Suprapubic skin (tissue), 4 donors: ENCODE results near the gene SRRM2. TPM values are rescaled to one million over a fixed set of nuclear protein-coding genes. Genes with fewer than 3 reads are reported as not detected.

Source experiments
- DNase-seq, 2 donors: peaks; one replicate each; pipeline ENCODE4 v3.0.0-alpha.2; 2019; ENCODE audit warnings: low spot score in 2 of 2
- H3K27ac ChIP-seq: fragments of 200-600 bp; sonication (generic); one replicate; pipeline ENCODE4 v1.5.1; 2019
- H3K27me3 ChIP-seq: fragments of 200-600 bp; sonication (generic); one replicate; pipeline ENCODE4 v1.5.1; 2019
- H3K36me3 ChIP-seq: fragments of 200-600 bp; sonication (generic); one replicate; pipeline ENCODE4 v1.5.1; 2019
- H3K4me1 ChIP-seq: fragments of 200-600 bp; sonication (generic); one replicate; pipeline ENCODE4 v1.5.1; 2019
- H3K4me3 ChIP-seq: fragments of 200-600 bp; sonication (generic); one replicate; pipeline ENCODE4 v1.5.1; 2019; ENCODE audit warnings: mild to moderate bottlenecking
- H3K9me3 ChIP-seq: fragments of 200-600 bp; sonication (generic); one replicate; pipeline ENCODE4 v1.5.1; 2019
- EP300 ChIP-seq: sonication (generic); formaldehyde crosslinking; IDR thresholded peaks from one replicate; pipeline ENCODE4 v1.6.1; 2017; ENCODE audit warnings: antibody characterized with exemption
- POLR2A ChIP-seq, 2 donors: fragments of 450-650 bp; IDR thresholded peaks; one replicate each; pipeline ENCODE4 v1.6.1; 2017; ENCODE audit warnings: antibody characterized with exemption in 2 of 2, mild to moderate bottlenecking in 2 of 2, moderate library complexity in 2 of 2
- POLR2AphosphoS5 ChIP-seq, 3 donors: sonication (generic); formaldehyde crosslinking; IDR thresholded peaks; one replicate each; pipeline ENCODE4 v1.6.1; 2017; ENCODE audit warnings: antibody characterized with exemption in 3 of 3
- WGBS: methylation state at CpG from one replicate; pipeline ENCODE4 v1.1.5; 2018; 5-methylcytosine and 5-hydroxymethylcytosine counted together
- total RNA-seq, 4 donors: library from RNA; depleted of rRNA; stranded (reverse); fragments of >200 nt; gene quantifications; one replicate each; pipeline ENCODE4 v1.1.0, GENCODE V29; 2016
- TF ChIP-seq, protein P1 (sequence below), 2 donors: fragments of 200-600 bp in 1 of 2; fragments of 450-650 bp in 1 of 2; sonication (generic) in 1 of 2; IDR thresholded peaks; one replicate each; pipeline ENCODE4 v1.5.1; 2016 to 2019; ENCODE audit warnings: antibody characterized with exemption in 2 of 2, mild to moderate bottlenecking in 1 of 2, moderate library complexity in 1 of 2

The SRRM2 gene
- total RNA-seq, 4 donors from 2014 or later = 484 to 1,595 (median 654) TPM

DNA sequence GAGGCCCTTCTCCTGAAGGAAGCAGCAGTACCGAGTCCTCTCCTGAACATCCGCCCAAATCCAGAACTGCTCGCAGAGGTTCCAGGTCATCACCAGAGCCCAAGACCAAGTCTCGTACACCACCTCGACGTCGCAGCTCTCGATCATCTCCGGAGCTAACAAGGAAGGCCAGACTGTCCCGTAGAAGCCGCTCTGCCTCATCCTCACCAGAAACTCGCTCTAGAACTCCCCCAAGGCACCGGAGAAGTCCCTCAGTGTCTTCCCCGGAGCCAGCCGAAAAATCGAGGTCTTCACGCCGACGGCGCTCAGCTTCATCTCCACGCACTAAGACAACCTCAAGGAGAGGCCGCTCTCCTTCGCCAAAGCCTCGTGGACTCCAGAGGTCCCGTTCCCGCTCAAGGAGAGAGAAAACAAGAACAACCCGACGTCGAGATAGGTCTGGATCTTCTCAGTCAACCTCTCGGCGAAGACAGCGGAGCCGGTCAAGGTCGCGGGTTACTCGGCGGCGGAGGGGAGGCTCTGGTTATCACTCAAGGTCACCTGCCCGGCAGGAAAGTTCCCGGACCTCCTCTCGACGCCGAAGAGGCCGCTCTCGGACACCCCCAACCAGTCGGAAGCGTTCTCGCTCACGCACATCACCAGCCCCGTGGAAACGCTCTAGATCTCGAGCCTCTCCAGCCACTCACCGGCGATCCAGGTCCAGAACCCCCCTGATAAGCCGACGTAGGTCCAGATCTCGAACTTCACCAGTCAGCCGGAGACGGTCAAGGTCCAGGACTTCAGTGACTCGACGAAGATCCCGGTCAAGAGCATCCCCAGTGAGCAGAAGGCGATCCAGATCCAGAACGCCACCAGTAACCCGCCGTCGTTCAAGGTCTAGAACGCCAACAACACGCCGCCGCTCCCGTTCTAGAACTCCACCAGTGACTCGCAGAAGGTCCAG, 13.3 kb downstream of the SRRM2 start:
- no peaks in the 10 kb centered on the region for H3K27me3 ChIP-seq
- no peak overlapping the region for H3K4me3 ChIP-seq
- no peaks in the 10 kb centered on the region for H3K9me3 ChIP-seq
- peaks cover 35% of the 10 kb centered on the region for H3K4me1 ChIP-seq
- 98% methylated on average over 61 of the region's 73 CpGs for WGBS
- H3K36me3 ChIP-seq = peaks cover 99% of the 10 kb centered on the region
- no peak for TF ChIP-seq POLR2A (IDR thresholded peaks at IDR 0.05)
- no peak for TF ChIP-seq POLR2AphosphoS5 (IDR thresholded peaks at IDR 0.05)
- TF ChIP-seq EP300 = no peak
- TF ChIP-seq, protein P1, sequence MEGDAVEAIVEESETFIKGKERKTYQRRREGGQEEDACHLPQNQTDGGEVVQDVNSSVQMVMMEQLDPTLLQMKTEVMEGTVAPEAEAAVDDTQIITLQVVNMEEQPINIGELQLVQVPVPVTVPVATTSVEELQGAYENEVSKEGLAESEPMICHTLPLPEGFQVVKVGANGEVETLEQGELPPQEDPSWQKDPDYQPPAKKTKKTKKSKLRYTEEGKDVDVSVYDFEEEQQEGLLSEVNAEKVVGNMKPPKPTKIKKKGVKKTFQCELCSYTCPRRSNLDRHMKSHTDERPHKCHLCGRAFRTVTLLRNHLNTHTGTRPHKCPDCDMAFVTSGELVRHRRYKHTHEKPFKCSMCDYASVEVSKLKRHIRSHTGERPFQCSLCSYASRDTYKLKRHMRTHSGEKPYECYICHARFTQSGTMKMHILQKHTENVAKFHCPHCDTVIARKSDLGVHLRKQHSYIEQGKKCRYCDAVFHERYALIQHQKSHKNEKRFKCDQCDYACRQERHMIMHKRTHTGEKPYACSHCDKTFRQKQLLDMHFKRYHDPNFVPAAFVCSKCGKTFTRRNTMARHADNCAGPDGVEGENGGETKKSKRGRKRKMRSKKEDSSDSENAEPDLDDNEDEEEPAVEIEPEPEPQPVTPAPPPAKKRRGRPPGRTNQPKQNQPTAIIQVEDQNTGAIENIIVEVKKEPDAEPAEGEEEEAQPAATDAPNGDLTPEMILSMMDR (IDR thresholded peaks at IDR 0.05) = no peak
- no peak for DNase-seq
- H3K27ac ChIP-seq = no peak overlapping the region

DNA sequence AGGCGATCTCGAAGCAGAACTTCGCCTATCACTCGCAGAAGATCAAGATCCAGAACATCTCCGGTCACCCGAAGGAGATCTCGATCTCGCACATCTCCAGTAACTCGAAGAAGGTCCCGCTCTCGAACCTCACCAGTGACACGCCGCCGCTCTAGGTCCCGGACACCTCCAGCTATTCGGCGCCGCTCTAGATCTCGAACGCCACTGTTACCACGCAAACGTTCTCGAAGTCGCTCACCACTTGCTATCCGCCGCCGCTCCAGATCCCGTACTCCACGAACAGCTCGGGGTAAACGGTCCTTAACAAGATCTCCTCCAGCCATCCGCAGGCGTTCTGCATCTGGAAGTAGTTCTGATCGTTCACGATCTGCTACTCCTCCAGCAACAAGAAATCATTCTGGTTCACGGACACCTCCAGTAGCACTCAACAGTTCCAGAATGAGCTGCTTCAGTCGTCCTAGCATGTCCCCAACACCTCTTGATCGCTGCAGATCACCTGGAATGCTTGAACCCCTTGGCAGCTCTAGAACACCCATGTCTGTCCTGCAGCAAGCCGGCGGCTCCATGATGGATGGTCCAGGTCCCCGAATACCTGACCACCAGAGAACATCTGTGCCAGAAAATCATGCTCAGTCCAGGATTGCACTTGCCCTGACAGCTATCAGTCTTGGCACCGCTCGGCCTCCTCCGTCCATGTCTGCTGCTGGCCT, 14.1 kb downstream of the SRRM2 start:
- peaks cover 99% of the 10 kb centered on the region for H3K36me3 ChIP-seq
- no peaks in the 10 kb centered on the region for H3K9me3 ChIP-seq
- H3K4me3 ChIP-seq = no peak overlapping the region
- no peaks in the 10 kb centered on the region for H3K27me3 ChIP-seq
- no peak for TF ChIP-seq EP300
- TF ChIP-seq, protein P1 (IDR thresholded peaks at IDR 0.05) = no peak
- no peak for TF ChIP-seq POLR2A (IDR thresholded peaks at IDR 0.05)
- no peak for TF ChIP-seq POLR2AphosphoS5 (IDR thresholded peaks at IDR 0.05)
- DNase-seq = no peak
- WGBS = 97% methylated on average over 39 of the region's 44 CpGs
- H3K27ac ChIP-seq = no peak overlapping the region
- peaks cover 38% of the 10 kb centered on the region for H3K4me1 ChIP-seq

DNA sequence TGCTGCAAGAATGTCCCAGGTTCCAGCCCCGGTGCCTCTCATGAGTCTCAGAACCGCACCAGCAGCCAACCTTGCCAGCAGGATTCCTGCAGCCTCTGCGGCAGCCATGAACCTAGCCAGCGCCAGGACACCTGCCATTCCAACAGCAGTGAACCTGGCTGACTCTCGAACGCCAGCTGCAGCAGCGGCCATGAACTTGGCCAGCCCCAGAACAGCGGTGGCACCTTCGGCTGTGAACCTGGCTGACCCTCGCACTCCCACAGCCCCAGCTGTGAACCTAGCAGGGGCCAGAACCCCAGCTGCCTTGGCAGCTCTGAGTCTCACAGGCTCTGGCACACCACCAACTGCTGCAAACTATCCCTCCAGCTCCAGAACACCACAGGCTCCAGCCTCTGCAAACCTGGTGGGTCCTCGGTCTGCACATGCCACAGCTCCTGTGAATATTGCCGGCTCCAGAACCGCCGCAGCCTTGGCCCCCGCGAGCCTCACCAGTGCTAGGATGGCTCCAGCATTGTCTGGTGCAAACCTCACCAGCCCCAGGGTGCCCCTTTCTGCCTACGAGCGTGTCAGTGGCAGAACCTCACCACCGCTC, 14.8 kb downstream of the SRRM2 start:
- TF ChIP-seq, protein P1 (IDR thresholded peaks at IDR 0.05) = no peak
- no peak for TF ChIP-seq POLR2AphosphoS5 (IDR thresholded peaks at IDR 0.05)
- TF ChIP-seq POLR2A (IDR thresholded peaks at IDR 0.05) = no peak
- TF ChIP-seq EP300 = no peak
- Histone ChIP-seq H3K9me3 (no peaks in the 10 kb centered on the region), H3K4me3 (no peak overlapping the region), H3K4me1 (peaks cover 38% of the 10 kb centered on the region), H3K36me3 (peaks cover 99% of the 10 kb centered on the region), H3K27ac (no peak overlapping the region), H3K27me3 (no peaks in the 10 kb centered on the region)
- no peak for DNase-seq
- WGBS = 96% methylated on average over 5 of the region's 19 CpGs

DNA sequence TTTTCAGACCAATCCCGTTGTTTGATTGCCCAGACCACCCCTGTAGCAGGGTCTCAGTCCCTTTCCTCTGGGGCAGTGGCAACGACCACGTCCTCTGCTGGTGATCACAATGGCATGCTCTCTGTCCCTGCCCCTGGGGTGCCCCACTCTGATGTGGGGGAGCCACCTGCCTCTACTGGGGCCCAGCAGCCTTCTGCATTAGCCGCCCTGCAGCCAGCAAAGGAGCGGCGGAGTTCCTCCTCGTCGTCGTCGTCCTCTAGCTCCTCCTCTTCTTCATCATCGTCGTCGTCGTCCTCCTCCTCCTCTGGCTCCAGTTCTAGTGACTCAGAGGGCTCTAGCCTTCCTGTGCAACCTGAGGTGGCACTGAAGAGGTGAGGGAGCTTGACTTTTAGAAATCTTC, 15.5 kb downstream of the SRRM2 start:
- no peaks in the 10 kb centered on the region for H3K27me3 ChIP-seq
- no peaks in the 10 kb centered on the region for H3K9me3 ChIP-seq
- peak overlapping the region; percentile 84 for H3K27ac ChIP-seq
- peaks cover 38% of the 10 kb centered on the region for H3K4me1 ChIP-seq
- H3K4me3 ChIP-seq = no peak overlapping the region
- no peak for DNase-seq
- peaks cover 92% of the 10 kb centered on the region for H3K36me3 ChIP-seq
- 62% methylated on average over 14 of the region's 14 CpGs for WGBS
- TF ChIP-seq POLR2A (IDR thresholded peaks at IDR 0.05) (no peak), EP300 (no peak), POLR2AphosphoS5 (IDR thresholded peaks at IDR 0.05) (no peak)
- TF ChIP-seq, protein P1 (IDR thresholded peaks at IDR 0.05) = no peak
